Mucosa of rectum (tissue), 2 donors: ENCODE results near the gene RAB27A.
"Not testable (repeated sequence)": the region's sequence is repeated elsewhere in the genome, so short reads cannot be mapped to it uniquely, and the experiment has no call there.

Experiments used
- H3K27ac ChIP-seq, 2 donors: one replicate each; pipeline ENCODE4 v1.7.0; 2013; ENCODE audit warnings: inconsistent platforms in 2 of 2, low read depth in 2 of 2, low read length in 2 of 2
- H3K27me3 ChIP-seq, 2 donors: one replicate each; pipeline ENCODE4 v1.7.0; 2013; ENCODE audit warnings: low read length in 2 of 2; ENCODE audit not compliant: control insufficient read depth in 2 of 2, insufficient read depth in 2 of 2
- H3K36me3 ChIP-seq, 2 donors: one replicate each; pipeline ENCODE4 v1.7.0; 2013; ENCODE audit warnings: low read length in 2 of 2; ENCODE audit not compliant: control insufficient read depth in 2 of 2, insufficient read depth in 2 of 2
- H3K4me1 ChIP-seq, 2 donors: one replicate each; pipeline ENCODE4 v1.7.0; 2013; ENCODE audit warnings: low read length in 2 of 2, mild to moderate bottlenecking in 1 of 2; ENCODE audit not compliant: control insufficient read depth in 2 of 2, insufficient read depth in 2 of 2
- H3K4me3 ChIP-seq, 2 donors: one replicate each; pipeline ENCODE4 v1.7.0; 2013; ENCODE audit warnings: low read length in 2 of 2
- H3K9ac ChIP-seq, 2 donors: one replicate each; pipeline ENCODE4 v1.7.0; 2013; ENCODE audit warnings: low read length in 2 of 2, low read depth in 1 of 2, mild to moderate bottlenecking in 1 of 2
- H3K9me3 ChIP-seq, 2 donors: one replicate each; pipeline ENCODE4 v1.7.0; 2013; ENCODE audit warnings: low read length in 2 of 2; ENCODE audit not compliant: control insufficient read depth in 2 of 2
- donor health status: healthy.
- donor health status: Normal muscosa, but diverticular disease.

The RAB27A gene

GRCh38 chr15:55318588-55319494, 29.2 kb upstream of the RAB27A start, which contains the start of the genes PIGB and PIGBOS1:
PIGB (plus strand) TSS chr15:55319222; CDS start chr15:55319251, 29 bp downstream.
PIGBOS1 (minus strand) TSS chr15:55319123; CDS start chr15:55317792, 1,331 bp downstream.
- Histone ChIP-seq H3K9me3 (no peaks in the 10 kb centered on the region), H3K36me3 (no peaks in the 10 kb centered on the region), H3K4me3 (peak within 1 kb of the TSS; percentile 98 to 99), H3K4me1 (peaks cover 2 to 4% of the 10 kb centered on the region in 2 donors), H3K27ac (peak within 1 kb of the TSS; percentile 86 to 89), H3K9ac (peak within 1 kb of the TSS; percentile 84 to 94), H3K27me3 (no peaks in the 10 kb centered on the region)

GRCh38 chr15:55302801-55303200, 13.2 kb upstream of the RAB27A start:
- not testable (repeated sequence) for H3K27ac ChIP-seq, H3K4me1 ChIP-seq, H3K4me3 ChIP-seq, H3K27me3 ChIP-seq, H3K9ac ChIP-seq, H3K36me3 ChIP-seq, H3K9me3 ChIP-seq

GRCh38 chr15:55297315-55297714, 7.7 kb upstream of the RAB27A start:
- no peak overlapping the region for H3K27ac ChIP-seq
- no peaks in the 10 kb centered on the region for H3K36me3 ChIP-seq
- H3K27me3 ChIP-seq = no peaks in the 10 kb centered on the region
- no peaks in the 10 kb centered on the region for H3K9me3 ChIP-seq
- H3K4me1 ChIP-seq = no peaks in the 10 kb centered on the region
- H3K4me3 ChIP-seq = no peak overlapping the region
- H3K9ac ChIP-seq = no peak overlapping the region

GRCh38 chr15:55290528-55291057, 980 bp upstream of the RAB27A start:
- Histone ChIP-seq H3K4me3 (peak overlapping the region; percentile 85 to 96), H3K4me1 (peaks cover 5 to 11% of the 10 kb centered on the region in 2 donors), H3K9ac (peak overlapping the region; percentile 93 to 94), H3K36me3 (no peaks in the 10 kb centered on the region), H3K27me3 (no peaks in the 10 kb centered on the region), H3K27ac (peak overlapping the region; percentile 91 to 92), H3K9me3 (no peaks in the 10 kb centered on the region)

- H3K9me3 ChIP-seq = no peaks in the 10 kb centered on the region
- H3K4me1 ChIP-seq = peaks cover 7 to 11% of the 10 kb centered on the region in 2 donors
- no peaks in the 10 kb centered on the region for H3K27me3 ChIP-seq
- H3K9ac ChIP-seq = peak overlapping the region; percentile 93 to 94
- H3K4me3 ChIP-seq = peak overlapping the region; percentile 85 to 96
- H3K27ac ChIP-seq = peak overlapping the region; percentile 91 to 92
- no peaks in the 10 kb centered on the region for H3K36me3 ChIP-seq
These were observed 435 bp downstream of the RAB27A start for GRCh38 chr15:55289011-55289745.

- Histone ChIP-seq H3K27ac (no peak overlapping the region), H3K4me1 (peaks cover 7 to 11% of the 10 kb centered on the region in 2 donors), H3K36me3 (no peaks in the 10 kb centered on the region), H3K9me3 (no peaks in the 10 kb centered on the region), H3K9ac (no peak overlapping the region), H3K27me3 (no peaks in the 10 kb centered on the region), H3K4me3 (peak overlapping the region; percentile 85 to 96)
These were observed 1.5 kb downstream of the RAB27A start for GRCh38 chr15:55288006-55288717.

- not testable (repeated sequence) for H3K27me3 ChIP-seq, H3K9me3 ChIP-seq, H3K9ac ChIP-seq, H3K4me3 ChIP-seq, H3K36me3 ChIP-seq, H3K27ac ChIP-seq
- H3K4me1 ChIP-seq = peaks cover 7 to 11% of the 10 kb centered on the region in 2 donors
These were observed 3.0 kb downstream of the RAB27A start for GRCh38 chr15:55286442-55287189.

GRCh38 chr15:55284426-55284825, 5.2 kb downstream of the RAB27A start:
- no peak overlapping the region for H3K27ac ChIP-seq
- H3K4me1 ChIP-seq = peaks cover 7% of the 10 kb centered on the region in 2 donors
- no peaks in the 10 kb centered on the region for H3K36me3 ChIP-seq
- H3K4me3 ChIP-seq = no peak overlapping the region
- H3K27me3 ChIP-seq = no peaks in the 10 kb centered on the region
- no peak overlapping the region for H3K9ac ChIP-seq
- H3K9me3 ChIP-seq = no peaks in the 10 kb centered on the region
